Sigmoid colon (tissue), 7 donors: ENCODE data around the gene AUTS2. TPM values are rescaled to one million over a fixed set of nuclear protein-coding genes. Genes with fewer than 3 reads are reported as not detected.

Experiments
- DNase-seq: peaks from one replicate; pipeline ENCODE4 v3.0.0-alpha.2; 2019
- H3K27ac ChIP-seq, 4 donors: fragments of 200-600 bp; sonication (generic); one replicate each; pipeline ENCODE4 v1.5.1; 2016 to 2019; ENCODE audit warnings: mild to moderate bottlenecking in 1 of 4
- H3K27me3 ChIP-seq, 3 donors: fragments of 200-600 bp; sonication (generic); one replicate each; pipeline ENCODE4 v1.5.1; 2019; ENCODE audit warnings: mild to moderate bottlenecking in 1 of 3
- H3K36me3 ChIP-seq, 4 donors: fragments of 200-600 bp; sonication (generic); one replicate each; pipeline ENCODE4 v1.5.1; 2016 to 2019
- H3K4me1 ChIP-seq, 4 donors: fragments of 200-600 bp; sonication (generic); one replicate each; pipeline ENCODE4 v1.5.1; 2017 to 2019
- H3K4me3 ChIP-seq, 4 donors: fragments of 200-600 bp; sonication (generic); one replicate each; pipeline ENCODE4 v1.5.1; 2017 to 2019; ENCODE audit warnings: mild to moderate bottlenecking in 2 of 4, moderate library complexity in 1 of 4
- H3K9me3 ChIP-seq, 4 donors: fragments of 200-600 bp in 3 of 4; sonication (generic) in 3 of 4; one replicate each; pipeline versions ENCODE4 v1.5.1 to v1.6.1; 2013 to 2019
- CTCF ChIP-seq, 4 experiments: fragments of 450-650 bp in 3 of 4; fragments of 200-600 bp in 1 of 4; IDR thresholded peaks; one replicate each; pipeline ENCODE4 v1.5.1; 2016 to 2019; ENCODE audit warnings: antibody characterized with exemption in 4 of 4, mild to moderate bottlenecking in 3 of 4, moderate library complexity in 2 of 4
- EP300 ChIP-seq, 4 donors: sonication (generic); formaldehyde crosslinking; IDR thresholded peaks; one replicate each; pipeline ENCODE4 v1.6.1; 2017; ENCODE audit warnings: antibody characterized with exemption in 4 of 4
- POLR2A ChIP-seq, 2 donors: fragments of 450-650 bp; IDR thresholded peaks; one replicate each; pipeline ENCODE4 v1.6.1; 2016; ENCODE audit warnings: antibody characterized with exemption in 2 of 2, mild to moderate bottlenecking in 2 of 2, moderate library complexity in 2 of 2
- POLR2AphosphoS5 ChIP-seq, 4 donors: sonication (generic); formaldehyde crosslinking; IDR thresholded peaks; one replicate each; pipeline ENCODE4 v1.6.1; 2017; ENCODE audit warnings: antibody characterized with exemption in 4 of 4
- WGBS, 2 donors: extraction: QIAGEN DNeasy Blood & Tissue Kit; methylation state at CpG; one replicate each; pipeline ENCODE4 v1.1.7; 2013; 5-methylcytosine and 5-hydroxymethylcytosine counted together
- intact Hi-C: fragments of 100-400 bp; cut with DNase I; formaldehyde crosslinking; loops from one replicate; pipeline ENCODE4 v1.15.1; 2023
- polyA plus RNA-seq, 3 donors: library from polyadenylated mRNA; stranded (reverse); fragments of 200-250 nt; gene quantifications; one replicate each; pipeline ENCODE4 v1.2.3, GENCODE V29; 2013
- total RNA-seq, 4 donors: library from RNA; depleted of rRNA; stranded (reverse); fragments of >200 nt; gene quantifications; one replicate each; pipeline ENCODE4 v1.1.0, GENCODE V29; 2016
- donor health status: healthy with polysubstance abuse.
- donor health status: Bipolar disorder and iron deficiency.
- donor health status: healthy.

Gene AUTS2
- total and polyA plus RNA-seq, 7 donors = 3.6 to 55.7 (median 25.5) TPM

DNA sequence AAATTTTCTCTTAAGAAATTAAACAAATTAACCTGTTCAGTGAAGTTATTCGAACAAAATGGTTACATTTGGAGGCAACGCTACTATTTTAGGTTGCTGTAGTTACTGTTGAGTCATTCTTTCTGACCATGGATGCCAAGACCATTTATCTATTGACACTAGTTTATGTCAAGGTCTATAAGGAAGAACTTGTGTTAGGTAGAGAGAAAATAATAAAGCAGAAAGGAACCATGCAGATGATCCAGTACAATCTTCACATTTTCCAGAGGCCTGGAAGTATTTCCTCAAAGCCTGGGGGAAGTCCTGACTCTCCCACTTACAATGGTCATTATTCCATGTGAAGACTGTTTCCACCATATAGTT, 925.7 kb downstream of the AUTS2 start:
- Histone ChIP-seq H3K4me3 (no peak overlapping the region), H3K9me3 (no peaks in the 10 kb centered on the region), H3K27me3 (no peaks in the 10 kb centered on the region), H3K27ac (no peak overlapping the region), H3K36me3 (no peaks in the 10 kb centered on the region), H3K4me1 (peaks cover 0 to 15% (median 0%) of the 10 kb centered on the region in 4 donors)
- intact Hi-C loops = no loop called here
- TF ChIP-seq CTCF (IDR thresholded peaks at IDR 0.05) (no peak), POLR2A (IDR thresholded peaks at IDR 0.05) (no peak), EP300 (IDR thresholded peaks at IDR 0.05) (no peak), POLR2AphosphoS5 (IDR thresholded peaks at IDR 0.05) (no peak)
- 34 to 74% methylated on average over 2 of the region's 2 CpGs for WGBS, 2 donors
- DNase-seq = no peak

DNA sequence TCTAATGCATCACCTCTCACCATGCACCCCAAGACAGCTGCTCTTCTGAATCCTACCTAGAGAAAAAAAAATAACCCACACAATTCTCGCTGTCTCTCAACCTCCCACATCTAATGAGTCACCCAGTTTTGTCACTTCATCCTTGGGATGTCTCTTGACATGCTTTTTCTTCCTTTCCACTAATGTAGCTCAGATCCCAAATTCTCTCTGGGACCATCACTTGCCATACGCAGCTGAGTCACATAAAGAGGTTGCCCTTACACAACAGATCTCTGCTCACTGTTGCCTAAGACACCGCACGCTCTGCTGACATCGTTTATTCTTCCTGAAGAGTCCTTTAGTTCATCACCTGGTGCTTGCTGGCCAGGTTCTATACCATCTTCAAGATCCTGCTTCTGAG, 927.7 kb downstream of the AUTS2 start:
- Histone ChIP-seq H3K36me3 (no peaks in the 10 kb centered on the region), H3K4me1 (peaks cover 0 to 7% (median 0%) of the 10 kb centered on the region in 4 donors), H3K27ac (no peak overlapping the region), H3K9me3 (no peaks in the 10 kb centered on the region), H3K27me3 (no peaks in the 10 kb centered on the region), H3K4me3 (no peak overlapping the region)
- WGBS, 2 donors = 76 to 86% methylated on average over 5 of the region's 5 CpGs
- intact Hi-C loops = no loop called here
- TF ChIP-seq POLR2A (IDR thresholded peaks at IDR 0.05) (no peak), EP300 (IDR thresholded peaks at IDR 0.05) (no peak), POLR2AphosphoS5 (IDR thresholded peaks at IDR 0.05) (no peak), CTCF (IDR thresholded peaks at IDR 0.05) (no peak)
- no peak for DNase-seq

DNA sequence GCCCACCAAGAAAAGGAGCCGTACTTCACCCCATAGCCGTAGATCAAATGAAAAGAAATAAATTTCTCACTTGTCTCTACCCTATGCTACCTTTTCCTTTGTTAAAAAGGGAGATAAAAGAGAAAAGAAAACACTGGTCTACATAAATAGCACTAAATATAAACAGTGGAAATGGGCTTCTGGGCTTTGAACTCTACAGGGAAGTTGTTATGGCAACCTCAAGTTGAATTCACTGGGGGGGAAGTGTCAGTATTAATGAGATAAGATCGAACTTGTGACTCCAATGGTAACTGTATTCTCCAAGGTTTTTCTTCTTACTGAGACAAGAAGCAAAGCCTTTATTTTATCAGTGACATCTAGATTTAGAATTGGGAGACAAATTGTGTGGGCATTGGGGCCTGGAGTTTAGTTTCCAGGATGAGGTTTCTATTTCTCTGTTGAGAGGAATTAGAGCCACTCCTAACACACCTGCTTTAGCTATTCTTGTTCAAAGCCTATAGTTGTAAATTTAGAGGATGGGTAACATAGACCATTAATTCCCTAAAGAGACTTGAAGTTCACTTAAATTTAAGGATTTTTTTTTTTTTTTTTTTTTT, 929.3 kb downstream of the AUTS2 start:
- TF ChIP-seq POLR2A (IDR thresholded peaks at IDR 0.05) (no peak), POLR2AphosphoS5 (IDR thresholded peaks at IDR 0.05) (no peak), CTCF (IDR thresholded peaks at IDR 0.05) (no peak), EP300 (IDR thresholded peaks at IDR 0.05) (no peak)
- H3K9me3 ChIP-seq = no peaks in the 10 kb centered on the region
- H3K4me1 ChIP-seq = peaks cover 0 to 7% (median 0%) of the 10 kb centered on the region in 4 donors
- intact Hi-C loops = no loop called here
- no peak overlapping the region for H3K27ac ChIP-seq
- 74 to 80% methylated on average over 3 of the region's 3 CpGs for WGBS, 2 donors
- no peaks in the 10 kb centered on the region for H3K36me3 ChIP-seq
- no peak overlapping the region for H3K4me3 ChIP-seq
- H3K27me3 ChIP-seq = no peaks in the 10 kb centered on the region
- DNase-seq = no peak

DNA sequence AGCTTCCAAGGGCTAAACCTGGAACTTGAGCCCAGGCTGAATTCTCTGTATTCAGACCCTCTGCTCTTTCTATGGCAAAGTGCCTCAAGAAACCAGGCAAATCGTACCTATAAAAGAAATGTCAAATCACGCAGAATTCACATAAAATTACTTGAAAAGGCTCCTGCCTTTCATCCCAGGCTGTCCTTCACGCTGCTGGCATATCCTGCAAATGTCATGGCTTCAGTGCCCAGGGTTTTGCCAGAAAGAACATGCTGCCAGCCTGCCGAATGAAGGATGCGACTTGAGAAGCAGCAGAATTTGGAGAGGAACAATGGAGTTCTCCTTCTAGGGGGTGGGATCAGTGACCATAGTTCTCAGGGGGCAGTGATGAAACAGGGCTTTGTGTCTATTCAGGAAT, 931.2 kb downstream of the AUTS2 start:
- Histone ChIP-seq H3K27ac (no peak overlapping the region), H3K9me3 (no peaks in the 10 kb centered on the region), H3K4me1 (no peaks in the 10 kb centered on the region), H3K4me3 (no peak overlapping the region), H3K36me3 (no peaks in the 10 kb centered on the region), H3K27me3 (no peaks in the 10 kb centered on the region)
- intact Hi-C loops = no loop called here
- 92 to 95% methylated on average over 5 of the region's 5 CpGs for whole genome bisulfite sequencing, 2 donors
- no peak for DNase-seq
- TF ChIP-seq POLR2A (IDR thresholded peaks at IDR 0.05) (no peak), POLR2AphosphoS5 (IDR thresholded peaks at IDR 0.05) (no peak)

DNA sequence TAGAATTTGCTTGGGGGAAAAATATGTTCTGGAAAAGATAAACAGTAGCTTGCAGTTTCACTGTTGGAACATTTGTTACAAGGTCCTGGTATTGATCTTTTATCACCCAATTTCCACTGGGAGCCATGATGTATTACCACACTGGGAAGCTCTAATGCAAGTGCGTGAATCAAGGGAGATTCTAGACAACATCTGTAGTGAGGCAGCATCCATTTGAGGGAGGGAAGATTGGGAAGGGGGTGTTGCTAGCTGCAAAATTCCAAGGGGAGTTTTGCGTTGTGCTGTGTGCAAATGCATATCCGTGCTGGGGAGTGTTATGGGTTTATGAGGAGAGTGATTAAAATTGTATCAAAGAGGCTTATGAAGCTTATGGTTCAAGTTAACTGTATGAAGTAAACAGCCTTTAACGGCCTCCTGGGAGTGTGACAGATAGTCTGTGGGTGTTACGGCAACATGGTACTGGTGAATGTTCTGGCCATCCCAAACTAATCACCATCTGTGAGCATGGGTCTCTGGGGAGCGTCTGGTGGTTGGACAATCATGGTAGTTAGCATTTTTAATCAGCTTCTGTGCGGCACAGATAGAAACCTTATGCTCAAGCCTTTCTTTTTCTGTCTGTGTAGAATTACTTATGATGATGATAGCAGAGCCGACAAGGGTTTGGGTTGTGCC, 931.8 kb downstream of the AUTS2 start:
- TF ChIP-seq POLR2A (IDR thresholded peaks at IDR 0.05) = no peak
- no peak for TF ChIP-seq POLR2AphosphoS5 (IDR thresholded peaks at IDR 0.05)
- no peak for TF ChIP-seq CTCF (IDR thresholded peaks at IDR 0.05)
- TF ChIP-seq EP300 (IDR thresholded peaks at IDR 0.05) = no peak
- no peak for DNase-seq
- Histone ChIP-seq H3K27me3 (no peaks in the 10 kb centered on the region), H3K4me1 (no peaks in the 10 kb centered on the region), H3K36me3 (no peaks in the 10 kb centered on the region), H3K4me3 (no peak overlapping the region), H3K9me3 (no peaks in the 10 kb centered on the region), H3K27ac (no peak overlapping the region)
- WGBS, 2 donors = 72 to 79% methylated on average over 8 of the region's 8 CpGs
- intact Hi-C loops = no loop called here
